Activated naive CD4-positive, alpha-beta T cell treated with anti-CD3 and anti-CD28 coated beads for 36 hours (primary cell): ENCODE data around the gene WDR64. TPM values are rescaled to one million over a fixed set of nuclear protein-coding genes. Genes with fewer than 3 reads are reported as not detected.

ENCODE experiments used
- CTCF ChIA-PET: fragments of 350-600 bp; sonication (Branson Sonifier 250); formaldehyde crosslinking; loops from one replicate; lab custom pipeline; 2021; ENCODE audit warnings: antibody characterized with exemption; lab: Charles Lee
- DNase-seq: peaks from one replicate; pipeline ENCODE4 v3.0.0-alpha.2; 2020
- H3K27ac Mint-ChIP-seq: one replicate; pipeline ENCODE4 v1.8.0; 2021; ENCODE audit warnings: mild to moderate bottlenecking, mixed read lengths
- H3K27me3 Mint-ChIP-seq: one replicate; pipeline ENCODE4 v1.8.0; 2021; ENCODE audit warnings: low read depth, mixed read lengths
- H3K36me3 Mint-ChIP-seq: one replicate; pipeline ENCODE4 v1.8.0; 2021; ENCODE audit warnings: low read depth, mixed read lengths
- H3K4me1 Mint-ChIP-seq: one replicate; pipeline ENCODE4 v1.8.0; 2021; ENCODE audit warnings: low read depth, mixed read lengths
- H3K4me3 Mint-ChIP-seq: one replicate; pipeline ENCODE4 v1.8.0; 2021; ENCODE audit warnings: mild to moderate bottlenecking, moderate library complexity, mixed read lengths
- H3K9me3 Mint-ChIP-seq: one replicate; pipeline ENCODE4 v1.8.0; 2021; ENCODE audit warnings: mixed read lengths
- intact Hi-C: fragments of 100-400 bp; cut with micrococcal nuclease; formaldehyde crosslinking; loops from one replicate; pipeline ENCODE4 v1.15.1; 2023
- total RNA-seq, 2 experiments: library from RNA; stranded (reverse); gene quantifications; one replicate each; pipeline ENCODE4 v1.2.3, GENCODE V29; 2021

Gene WDR64
- total RNA-seq, 2 experiments from 2014 or later = not detected

DNA sequence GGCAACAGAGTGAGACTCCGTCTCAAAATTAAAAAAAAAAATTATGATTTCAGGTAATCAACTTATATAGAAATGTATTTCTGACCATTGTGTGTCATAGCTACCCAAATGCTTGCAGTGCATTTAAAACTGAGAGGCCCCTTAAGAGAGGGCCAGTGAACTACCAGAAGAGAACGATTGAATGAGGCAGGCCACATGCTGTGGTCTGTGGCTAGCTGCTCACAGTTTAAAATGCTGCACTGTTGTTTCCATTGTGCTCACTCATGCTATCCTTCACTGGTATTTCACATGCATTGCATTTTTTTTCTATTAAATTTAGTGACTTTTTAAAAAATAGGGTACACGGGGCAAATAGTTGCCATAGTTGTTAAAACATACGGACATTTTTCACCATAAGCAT lies 37.9 kb upstream of the WDR64 start:
- Mint-ChIP-seq H3K36me3 (peaks cover 2% of the 10 kb centered on the region), H3K4me3 (no peak overlapping the region), H3K4me1 (peaks cover 15% of the 10 kb centered on the region), H3K27ac (no peak overlapping the region), H3K9me3 (no peaks in the 10 kb centered on the region), H3K27me3 (no peaks in the 10 kb centered on the region)
- intact Hi-C loops = no loop called here
- CTCF ChIA-PET = interaction anchor here (0.7 to 1.2 kb wide), 2 partner anchors 154 to 385 kb away, joined by 3 to 6 read pairs; partner anchors contain the start of gene MAP1LC3C
- DNase-seq = no peak

DNA sequence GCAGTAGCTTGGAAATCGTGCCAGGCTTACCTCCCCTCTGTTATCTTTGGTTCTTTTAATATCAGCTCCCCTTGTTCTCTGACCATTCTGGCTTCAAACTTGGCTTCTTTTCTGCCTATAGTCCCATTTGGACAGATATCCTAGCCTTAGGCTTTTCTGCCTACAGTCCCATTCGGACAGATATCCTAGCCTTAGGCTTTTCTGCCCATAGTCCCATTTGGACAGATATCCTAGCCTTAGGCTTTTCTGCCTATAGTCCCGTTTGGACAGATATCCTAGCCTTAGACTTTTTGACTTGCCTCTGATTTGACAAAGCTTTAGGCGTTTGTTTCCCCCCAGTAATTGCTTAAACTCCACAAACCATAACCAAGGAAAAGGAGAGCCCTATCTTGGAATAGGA lies 37.5 kb upstream of the WDR64 start:
- intact Hi-C loops = no loop called here
- Mint-ChIP-seq H3K27ac (no peak overlapping the region), H3K9me3 (no peaks in the 10 kb centered on the region), H3K36me3 (peaks cover 2% of the 10 kb centered on the region), H3K4me1 (peaks cover 15% of the 10 kb centered on the region), H3K27me3 (no peaks in the 10 kb centered on the region), H3K4me3 (no peak overlapping the region)
- DNase-seq = no peak
- CTCF ChIA-PET = interaction anchor here (0.7 to 1.2 kb wide), 2 partner anchors 154 to 384 kb away, joined by 3 to 6 read pairs; partner anchors contain the start of gene MAP1LC3C

DNA sequence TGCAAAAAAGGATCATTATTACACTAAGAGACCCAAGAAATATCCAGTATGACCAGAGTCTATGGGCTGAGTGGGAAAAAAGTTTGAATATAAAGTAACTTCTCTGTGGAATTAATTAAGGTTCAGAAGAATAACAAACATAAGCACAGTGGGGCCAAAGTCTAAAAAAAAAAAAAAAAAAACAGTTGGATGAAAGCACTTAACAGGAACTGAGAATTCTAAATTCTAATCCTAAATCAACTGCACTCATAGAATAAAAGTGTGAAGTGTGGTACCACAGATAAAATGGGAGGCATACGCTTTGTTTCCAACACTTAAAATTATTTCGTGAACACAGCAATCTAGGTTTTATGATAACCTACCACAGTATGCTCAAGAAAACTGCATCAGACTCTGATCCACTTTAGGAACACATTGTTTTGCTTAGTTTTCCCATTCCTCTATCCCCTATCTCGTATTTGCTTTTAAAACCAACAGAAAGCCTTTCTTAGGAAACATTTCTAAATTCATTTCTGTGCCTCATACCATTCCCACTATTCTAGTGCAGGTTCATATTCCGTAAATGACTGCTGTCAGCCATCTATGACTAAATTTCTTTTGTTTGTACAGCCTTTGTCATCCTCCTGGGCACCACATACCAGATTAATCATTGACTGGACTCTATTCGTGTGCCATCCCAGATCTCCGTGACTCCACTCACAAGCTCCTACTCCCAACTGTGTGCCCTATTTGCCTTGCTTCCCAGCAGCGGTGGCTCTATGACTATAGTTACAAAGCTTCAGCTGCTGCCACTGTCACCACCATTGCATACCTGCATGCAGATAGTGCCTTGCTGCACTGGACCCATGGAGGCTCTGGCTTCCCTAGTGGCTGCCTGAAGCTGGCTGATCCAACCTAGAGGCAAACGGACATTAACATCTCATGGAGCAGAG lies 36.8 kb upstream of the WDR64 start:
- DNase-seq = no peak
- Mint-ChIP-seq H3K27ac (no peak overlapping the region), H3K36me3 (peaks cover 2% of the 10 kb centered on the region), H3K4me3 (no peak overlapping the region), H3K9me3 (no peaks in the 10 kb centered on the region), H3K27me3 (no peaks in the 10 kb centered on the region), H3K4me1 (peaks cover 15% of the 10 kb centered on the region)
- intact Hi-C loops = no loop called here
- CTCF ChIA-PET = interaction anchor here (0.7 to 1.2 kb wide), 3 partner anchors 29 to 383 kb away, joined by 3 to 6 read pairs (median 3); partner anchors contain the start of gene MAP1LC3C

DNA sequence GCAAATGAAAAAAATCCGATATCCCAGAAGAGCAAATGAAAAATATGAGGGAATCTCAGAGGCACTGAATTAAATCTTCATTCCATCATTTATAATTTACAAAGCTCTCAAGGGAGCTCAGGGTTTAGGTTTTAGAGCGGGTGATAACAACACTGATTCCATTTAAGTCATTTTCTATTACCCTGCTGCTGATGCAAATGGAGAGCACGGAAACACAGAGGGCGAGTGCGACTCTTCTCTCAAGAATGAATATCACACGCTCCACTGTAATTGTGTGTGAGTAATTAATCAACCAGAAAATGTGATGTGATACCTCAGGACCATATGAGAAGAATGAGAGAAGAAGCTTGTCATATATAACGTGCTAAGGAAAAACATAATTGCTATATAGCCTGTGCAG lies 34.7 kb upstream of the WDR64 start:
- no peak for DNase-seq
- Mint-ChIP-seq H3K9me3 (no peaks in the 10 kb centered on the region), H3K27me3 (no peaks in the 10 kb centered on the region), H3K27ac (no peak overlapping the region), H3K4me1 (peaks cover 14% of the 10 kb centered on the region), H3K4me3 (no peak overlapping the region), H3K36me3 (peaks cover 10% of the 10 kb centered on the region)
- CTCF ChIA-PET = interaction anchor here (0.7 to 0.8 kb wide), 2 partner anchors 10 to 13 kb away, joined by 3 read pairs; no protein-coding TSS in a partner anchor
- intact Hi-C loops = no loop called here

DNA sequence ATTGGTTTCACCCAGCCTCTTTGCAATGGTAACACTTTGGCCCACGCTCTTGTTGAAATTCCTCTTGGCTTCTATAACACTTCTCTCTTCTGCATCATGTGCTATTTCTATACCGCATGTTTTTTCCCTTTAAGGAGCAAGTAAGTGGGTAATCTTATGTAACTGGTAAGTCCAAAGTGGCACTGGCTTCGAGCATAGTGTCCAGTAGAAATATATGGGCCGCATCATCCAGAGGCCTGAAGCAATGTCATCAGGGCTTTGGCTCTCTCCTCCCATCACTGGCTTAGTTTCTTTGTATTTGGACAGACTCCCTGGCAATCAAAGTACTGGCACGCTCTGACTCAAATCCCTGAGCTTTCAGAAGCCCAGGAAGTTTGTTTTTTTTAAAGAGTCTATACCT lies 29.4 kb upstream of the WDR64 start:
- H3K27ac Mint-ChIP-seq = no peak overlapping the region
- no peak overlapping the region for H3K4me3 Mint-ChIP-seq
- no peak for DNase-seq
- H3K36me3 Mint-ChIP-seq = peaks cover 12% of the 10 kb centered on the region
- intact Hi-C loops = loop anchor here (10.0 kb wide), 1 partner anchor 888 kb away; no protein-coding TSS in a partner anchor
- no peaks in the 10 kb centered on the region for H3K9me3 Mint-ChIP-seq
- H3K4me1 Mint-ChIP-seq = peaks cover 2% of the 10 kb centered on the region
- CTCF ChIA-PET = interaction anchor here (3.7 kb wide), 1 partner anchor 12 kb away, joined by 13 read pairs; no protein-coding TSS in a partner anchor
- no peaks in the 10 kb centered on the region for H3K27me3 Mint-ChIP-seq

DNA sequence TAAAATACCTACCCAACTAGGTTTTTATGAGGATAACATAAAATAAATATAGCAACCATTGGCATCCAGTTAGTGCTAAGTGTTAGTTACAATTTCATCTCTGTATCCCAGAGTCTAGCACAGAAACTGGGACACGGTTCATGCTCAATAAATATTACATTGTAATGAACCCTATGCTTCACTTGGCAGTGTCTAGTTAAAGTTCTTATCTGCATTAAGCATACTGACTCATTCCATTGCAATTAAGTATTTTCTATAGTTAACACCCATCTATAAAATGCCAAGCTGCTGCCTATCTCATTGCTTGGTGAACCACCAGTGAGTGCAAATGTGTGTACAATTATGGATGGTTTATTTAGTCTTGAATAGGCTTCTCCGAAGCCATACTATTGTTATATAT lies 27.1 kb upstream of the WDR64 start:
- Mint-ChIP-seq H3K27me3 (no peaks in the 10 kb centered on the region), H3K9me3 (no peaks in the 10 kb centered on the region), H3K36me3 (peaks cover 11% of the 10 kb centered on the region), H3K27ac (no peak overlapping the region), H3K4me3 (no peak overlapping the region), H3K4me1 (peaks cover 16% of the 10 kb centered on the region)
- CTCF ChIA-PET = no interaction called here
- DNase-seq = no peak
- intact Hi-C loops = loop anchor here (10.0 kb wide), 1 partner anchor 890 kb away; no protein-coding TSS in a partner anchor

DNA sequence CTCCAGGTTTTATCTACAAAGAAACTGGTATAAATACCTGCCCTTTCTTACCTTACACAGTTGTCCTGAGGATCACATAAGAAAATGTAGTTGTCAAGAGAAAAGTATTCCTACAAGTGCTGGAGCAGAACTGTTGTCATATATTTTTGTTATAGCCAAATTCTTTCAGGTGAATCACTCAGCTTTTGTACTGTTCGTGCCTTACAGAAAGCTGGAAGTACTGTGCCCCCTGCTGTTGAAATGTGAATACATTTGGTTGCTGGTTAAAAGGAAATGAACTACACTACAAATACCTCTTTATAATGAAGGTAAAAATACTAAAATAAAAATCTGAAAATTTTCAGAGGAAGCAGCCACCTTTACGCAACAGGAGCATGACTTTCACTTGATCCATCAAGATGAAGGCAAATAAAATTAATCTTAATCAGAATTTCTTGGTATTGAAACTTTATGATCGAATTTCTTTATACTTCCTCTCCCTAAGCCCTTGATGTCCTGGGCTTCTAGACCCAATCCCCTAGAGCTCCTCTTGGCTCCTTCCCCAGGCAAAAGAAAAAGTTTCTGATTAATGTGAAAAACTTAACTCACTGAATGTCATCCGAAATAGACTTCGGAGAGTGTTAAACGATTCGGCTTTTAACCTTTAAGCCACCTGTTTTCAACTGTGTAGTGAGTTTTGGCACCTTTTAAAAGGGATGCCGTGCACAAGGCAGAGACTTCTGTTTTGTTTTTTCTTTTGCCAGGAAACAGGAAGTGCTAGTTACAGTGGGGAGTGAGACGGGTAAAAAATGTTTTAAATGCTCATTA lies 24.4 kb upstream of the WDR64 start:
- CTCF ChIA-PET = interaction anchor here (0.6 to 2.1 kb wide), 8 partner anchors 10 to 122 kb away, joined by 3 to 19 read pairs (median 3); no protein-coding TSS in a partner anchor
- peak overlapping the region; percentile 49 for H3K4me3 Mint-ChIP-seq
- peaks cover 31% of the 10 kb centered on the region for H3K4me1 Mint-ChIP-seq
- intact Hi-C loops = loop anchor here (1.0 to 10.0 kb wide), 6 partner anchors 12 to 893 kb away; no protein-coding TSS in a partner anchor
- no peaks in the 10 kb centered on the region for H3K27me3 Mint-ChIP-seq
- no peaks in the 10 kb centered on the region for H3K9me3 Mint-ChIP-seq
- peak; percentile 69 for DNase-seq
- H3K27ac Mint-ChIP-seq = peak overlapping the region; percentile 79
- peaks cover 11% of the 10 kb centered on the region for H3K36me3 Mint-ChIP-seq

DNA sequence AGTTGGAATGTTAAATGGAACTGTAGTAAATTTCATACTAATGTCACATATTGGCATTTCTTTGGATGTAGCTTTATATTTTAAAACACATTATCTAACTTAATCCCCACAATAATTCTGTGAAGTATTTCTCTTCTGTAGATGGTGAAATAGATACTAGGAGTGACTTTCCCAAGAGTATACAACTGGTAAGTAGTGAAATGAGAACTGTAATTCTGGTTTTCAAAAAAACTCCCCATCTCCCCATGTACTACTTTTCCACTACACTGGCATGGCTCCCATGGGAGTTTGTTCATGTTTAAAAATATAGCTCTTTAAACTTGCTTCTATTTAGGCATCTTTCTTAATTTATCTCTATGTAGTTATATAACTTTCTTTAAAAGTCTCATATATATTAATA lies 22.1 kb upstream of the WDR64 start:
- H3K9me3 Mint-ChIP-seq = no peaks in the 10 kb centered on the region
- H3K27me3 Mint-ChIP-seq = no peaks in the 10 kb centered on the region
- H3K4me1 Mint-ChIP-seq = peaks cover 43% of the 10 kb centered on the region
- H3K27ac Mint-ChIP-seq = no peak overlapping the region
- peaks cover 19% of the 10 kb centered on the region for H3K36me3 Mint-ChIP-seq
- CTCF ChIA-PET = interaction anchor here (0.6 to 1.4 kb wide), 5 partner anchors 12 to 313 kb away, joined by 3 to 7 read pairs (median 3); no protein-coding TSS in a partner anchor
- DNase-seq = no peak
- no peak overlapping the region for H3K4me3 Mint-ChIP-seq
- intact Hi-C loops = no loop called here

DNA sequence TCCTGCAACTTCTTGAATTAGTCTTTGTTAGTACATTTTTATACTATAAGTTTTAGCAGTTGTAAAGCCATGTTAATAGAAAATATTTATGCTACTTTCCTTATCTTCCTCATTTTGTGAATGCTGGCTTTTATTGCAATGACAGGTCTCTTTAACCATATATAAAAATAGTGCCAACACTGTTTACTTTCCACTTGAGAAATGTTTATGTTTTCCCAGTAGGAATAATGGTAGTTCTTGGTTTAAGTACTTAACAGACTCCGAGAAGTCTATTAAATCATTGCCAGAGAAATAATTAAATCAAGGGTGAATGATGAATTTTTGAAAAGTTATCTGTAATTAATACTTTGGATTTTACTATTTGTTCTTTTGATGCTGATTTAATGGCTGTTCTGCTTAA lies 21.6 kb upstream of the WDR64 start:
- H3K27me3 Mint-ChIP-seq = no peaks in the 10 kb centered on the region
- intact Hi-C loops = no loop called here
- peaks cover 24% of the 10 kb centered on the region for H3K36me3 Mint-ChIP-seq
- H3K4me1 Mint-ChIP-seq = peaks cover 47% of the 10 kb centered on the region
- no peak for DNase-seq
- CTCF ChIA-PET = interaction anchor here (0.7 kb wide), 1 partner anchor 104 kb away, joined by 3 read pairs; no protein-coding TSS in a partner anchor
- no peaks in the 10 kb centered on the region for H3K9me3 Mint-ChIP-seq
- no peak overlapping the region for H3K4me3 Mint-ChIP-seq
- no peak overlapping the region for H3K27ac Mint-ChIP-seq

DNA sequence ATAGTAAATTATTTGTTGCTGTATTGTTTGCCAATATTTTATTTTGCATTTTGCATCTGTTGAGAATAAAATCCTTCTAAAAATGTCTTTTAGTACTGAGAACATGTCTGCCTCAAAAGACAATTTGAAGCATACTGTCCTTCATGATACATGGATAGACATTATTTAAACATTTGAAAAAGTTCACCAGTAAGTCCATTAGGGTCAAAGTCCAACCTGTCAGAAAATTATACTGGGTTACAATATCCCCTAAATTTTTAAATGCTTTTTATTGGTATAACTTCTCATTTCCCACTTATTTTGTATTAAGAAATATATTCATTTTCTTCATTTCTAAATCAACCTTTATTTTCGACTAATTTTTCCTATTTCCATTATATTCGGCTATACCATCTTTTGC lies 21.2 kb upstream of the WDR64 start:
- Mint-ChIP-seq H3K36me3 (peaks cover 26% of the 10 kb centered on the region), H3K4me1 (peaks cover 50% of the 10 kb centered on the region), H3K27me3 (no peaks in the 10 kb centered on the region), H3K4me3 (no peak overlapping the region), H3K9me3 (no peaks in the 10 kb centered on the region), H3K27ac (no peak overlapping the region)
- DNase-seq = no peak
- CTCF ChIA-PET = interaction anchor here (2.2 kb wide), 1 partner anchor 20 kb away, joined by 8 read pairs; no protein-coding TSS in a partner anchor
- intact Hi-C loops = no loop called here

DNA sequence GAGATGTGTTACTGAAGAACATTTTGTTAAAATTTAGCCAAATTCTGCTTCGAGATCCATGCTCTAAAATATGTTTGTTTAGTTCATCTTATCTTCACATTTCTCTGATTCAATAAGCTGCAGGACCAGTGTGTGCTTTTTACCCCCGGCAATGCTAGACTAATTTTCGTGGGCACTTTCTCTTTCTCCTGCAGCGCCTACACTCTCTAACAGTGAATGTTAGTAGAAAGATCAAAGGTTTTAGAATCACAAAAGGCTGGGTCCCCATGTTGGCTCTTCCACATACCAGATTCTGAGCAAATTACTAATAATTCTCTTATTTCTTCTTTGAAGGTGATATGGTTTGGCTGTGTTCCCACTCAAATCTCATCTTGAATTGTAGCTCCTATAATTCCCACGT lies 20.4 kb upstream of the WDR64 start:
- CTCF ChIA-PET = interaction anchor here (2.2 kb wide), 1 partner anchor 20 kb away, joined by 8 read pairs; no protein-coding TSS in a partner anchor
- Mint-ChIP-seq H3K9me3 (no peaks in the 10 kb centered on the region), H3K27ac (peak overlapping the region; percentile 21), H3K27me3 (no peaks in the 10 kb centered on the region), H3K36me3 (peaks cover 29% of the 10 kb centered on the region), H3K4me3 (no peak overlapping the region), H3K4me1 (peaks cover 54% of the 10 kb centered on the region)
- intact Hi-C loops = no loop called here
- DNase-seq = no peak
